OCI-LY7 (cell line): ENCODE results near the gene VPS8.

Experiments used
- EZH2phosphoT487 ChIP-seq: fragments of 200-600 bp; sonication (generic); IDR thresholded peaks from 2 replicates; pipeline ENCODE4 v1.6.1; 2018; ENCODE audit warnings: low read depth, borderline replicate concordance, mild to moderate bottlenecking, mixed run types, antibody characterized with exemption, low read length, moderate library complexity, mixed read lengths
- TF ChIP-seq, protein P1 (sequence below): fragments of 200-600 bp; sonication (generic); conservative IDR thresholded peaks from 2 replicates; pipeline ENCODE4 v1.5.1; 2014; ENCODE audit warnings: mild to moderate bottlenecking, antibody characterized with exemption, low read length, moderate library complexity, mixed read lengths

DNA sequence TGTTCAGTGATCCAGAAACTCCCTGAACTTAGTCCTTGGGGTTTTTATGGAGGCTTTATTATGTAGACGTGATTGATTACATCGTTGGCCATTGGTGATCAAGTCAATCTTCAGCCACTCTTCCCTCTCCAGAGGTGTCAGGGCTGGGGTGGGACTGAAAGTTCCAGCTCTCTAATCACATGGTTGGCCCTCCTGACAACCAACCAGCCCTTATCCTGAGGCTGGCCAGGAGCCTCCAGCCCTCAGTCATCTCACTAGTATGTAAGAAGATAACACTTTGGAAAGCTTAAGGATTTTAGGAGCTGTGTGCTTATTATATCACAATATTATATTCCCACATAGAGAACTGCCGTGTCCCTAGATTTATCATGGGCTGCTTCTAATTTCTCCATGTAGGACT is 142.3 kb downstream of the VPS8 start:
- TF ChIP-seq, protein P1, sequence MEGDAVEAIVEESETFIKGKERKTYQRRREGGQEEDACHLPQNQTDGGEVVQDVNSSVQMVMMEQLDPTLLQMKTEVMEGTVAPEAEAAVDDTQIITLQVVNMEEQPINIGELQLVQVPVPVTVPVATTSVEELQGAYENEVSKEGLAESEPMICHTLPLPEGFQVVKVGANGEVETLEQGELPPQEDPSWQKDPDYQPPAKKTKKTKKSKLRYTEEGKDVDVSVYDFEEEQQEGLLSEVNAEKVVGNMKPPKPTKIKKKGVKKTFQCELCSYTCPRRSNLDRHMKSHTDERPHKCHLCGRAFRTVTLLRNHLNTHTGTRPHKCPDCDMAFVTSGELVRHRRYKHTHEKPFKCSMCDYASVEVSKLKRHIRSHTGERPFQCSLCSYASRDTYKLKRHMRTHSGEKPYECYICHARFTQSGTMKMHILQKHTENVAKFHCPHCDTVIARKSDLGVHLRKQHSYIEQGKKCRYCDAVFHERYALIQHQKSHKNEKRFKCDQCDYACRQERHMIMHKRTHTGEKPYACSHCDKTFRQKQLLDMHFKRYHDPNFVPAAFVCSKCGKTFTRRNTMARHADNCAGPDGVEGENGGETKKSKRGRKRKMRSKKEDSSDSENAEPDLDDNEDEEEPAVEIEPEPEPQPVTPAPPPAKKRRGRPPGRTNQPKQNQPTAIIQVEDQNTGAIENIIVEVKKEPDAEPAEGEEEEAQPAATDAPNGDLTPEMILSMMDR, result no peak
- TF ChIP-seq EZH2phosphoT487, result no peak
